WTC11 (cell line): Measurements from ENCODE around the gene ANO3.

ENCODE experiments used
- TF ChIP-seq, protein P1 (sequence below): sonication (generic); formaldehyde crosslinking; IDR thresholded peaks from 2 replicates; pipeline ENCODE4 v1.8.0; 2022; ENCODE audit warnings: mild to moderate bottlenecking, missing genetic modification reagents
- TF ChIP-seq, protein P2 (sequence below): fragments of 250-450 bp; sonication (Bioruptor Pico); IDR thresholded peaks from 2 replicates; pipeline ENCODE4 v2.1.2; 2022; ENCODE audit warnings: mild to moderate bottlenecking, moderate library complexity

- TF ChIP-seq, protein P1, sequence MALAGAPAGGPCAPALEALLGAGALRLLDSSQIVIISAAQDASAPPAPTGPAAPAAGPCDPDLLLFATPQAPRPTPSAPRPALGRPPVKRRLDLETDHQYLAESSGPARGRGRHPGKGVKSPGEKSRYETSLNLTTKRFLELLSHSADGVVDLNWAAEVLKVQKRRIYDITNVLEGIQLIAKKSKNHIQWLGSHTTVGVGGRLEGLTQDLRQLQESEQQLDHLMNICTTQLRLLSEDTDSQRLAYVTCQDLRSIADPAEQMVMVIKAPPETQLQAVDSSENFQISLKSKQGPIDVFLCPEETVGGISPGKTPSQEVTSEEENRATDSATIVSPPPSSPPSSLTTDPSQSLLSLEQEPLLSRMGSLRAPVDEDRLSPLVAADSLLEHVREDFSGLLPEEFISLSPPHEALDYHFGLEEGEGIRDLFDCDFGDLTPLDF (CRISPR knock-in tag), result no peak
- TF ChIP-seq, protein P2, sequence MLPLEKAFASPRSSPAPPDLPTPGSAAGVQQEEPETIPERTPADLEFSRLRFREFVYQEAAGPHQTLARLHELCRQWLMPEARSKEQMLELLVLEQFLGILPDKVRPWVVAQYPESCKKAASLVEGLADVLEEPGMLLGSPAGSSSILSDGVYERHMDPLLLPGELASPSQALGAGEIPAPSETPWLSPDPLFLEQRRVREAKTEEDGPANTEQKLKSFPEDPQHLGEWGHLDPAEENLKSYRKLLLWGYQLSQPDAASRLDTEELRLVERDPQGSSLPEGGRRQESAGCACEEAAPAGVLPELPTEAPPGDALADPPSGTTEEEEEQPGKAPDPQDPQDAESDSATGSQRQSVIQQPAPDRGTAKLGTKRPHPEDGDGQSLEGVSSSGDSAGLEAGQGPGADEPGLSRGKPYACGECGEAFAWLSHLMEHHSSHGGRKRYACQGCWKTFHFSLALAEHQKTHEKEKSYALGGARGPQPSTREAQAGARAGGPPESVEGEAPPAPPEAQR, result no peak
These were observed 291.2 kb downstream of the ANO3 start for GRCh38 chr11:26623076-26623659.
